ENCODE data around the gene PPP1R14D.

The PPP1R14D gene

DNA sequence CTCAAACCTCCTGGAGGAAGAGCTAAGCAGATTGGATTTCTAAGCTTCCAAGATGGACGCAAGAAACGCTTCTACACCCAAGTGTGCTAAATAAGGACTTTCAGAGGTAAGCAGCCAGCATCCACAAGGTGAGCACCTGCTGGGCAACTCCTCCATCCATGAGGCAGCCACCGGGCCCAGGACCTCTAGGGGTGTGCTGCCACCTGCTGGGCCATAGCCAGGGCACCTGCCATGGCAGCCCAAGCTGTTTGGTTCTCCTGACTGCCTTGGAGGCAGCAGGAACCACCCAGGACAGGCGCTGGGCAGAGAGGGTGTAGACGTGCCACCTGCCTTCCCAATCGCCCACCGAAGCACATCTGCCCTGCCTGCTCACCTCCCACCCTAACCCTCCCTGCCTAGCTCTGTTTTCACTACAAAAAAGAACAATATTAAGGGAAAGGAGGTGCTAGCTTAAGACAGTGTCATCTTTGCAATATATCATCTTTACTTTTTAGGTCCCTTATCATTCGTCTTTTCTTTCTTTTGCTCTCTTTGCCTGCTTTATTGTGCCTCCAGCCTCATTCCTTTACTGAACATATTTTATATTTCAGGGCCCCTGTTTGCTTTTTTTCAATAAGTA lies 45.8 kb downstream of the PPP1R14D start:
- DNase-seq (ENCODE audit: low spot score), result peak; percentile 65

DNA sequence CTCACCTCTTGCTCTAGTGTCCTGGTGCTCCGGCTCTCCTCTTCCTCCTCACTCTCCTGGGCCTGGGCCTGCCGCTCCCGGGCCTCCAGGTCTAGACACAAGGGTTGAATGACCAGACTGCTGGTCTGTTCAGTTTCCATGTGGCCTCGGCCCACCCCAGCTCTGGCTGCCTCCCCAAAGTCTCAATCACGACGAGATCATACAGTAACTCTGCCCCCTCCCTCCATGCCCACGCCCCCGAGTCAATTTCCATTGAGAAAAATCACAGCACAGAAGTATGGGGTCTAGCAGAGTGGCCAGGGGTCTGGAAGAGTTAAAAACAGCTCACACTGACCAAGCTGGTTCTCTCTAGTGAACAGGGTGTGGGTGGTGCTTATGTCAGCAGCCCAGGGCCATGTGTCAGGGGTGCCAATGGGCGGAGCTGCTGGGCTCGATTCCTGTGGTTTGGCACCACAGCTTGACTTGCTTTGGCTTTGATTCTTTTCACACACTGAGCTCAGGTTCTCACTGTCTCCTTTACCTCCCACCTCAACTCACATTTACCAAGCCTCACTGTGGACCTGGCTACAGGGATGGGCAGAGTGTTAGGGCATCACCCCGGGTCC lies 51.9 kb downstream of the PPP1R14D start:
- DNase-seq (ENCODE audit: low spot score), result no peak

DNA sequence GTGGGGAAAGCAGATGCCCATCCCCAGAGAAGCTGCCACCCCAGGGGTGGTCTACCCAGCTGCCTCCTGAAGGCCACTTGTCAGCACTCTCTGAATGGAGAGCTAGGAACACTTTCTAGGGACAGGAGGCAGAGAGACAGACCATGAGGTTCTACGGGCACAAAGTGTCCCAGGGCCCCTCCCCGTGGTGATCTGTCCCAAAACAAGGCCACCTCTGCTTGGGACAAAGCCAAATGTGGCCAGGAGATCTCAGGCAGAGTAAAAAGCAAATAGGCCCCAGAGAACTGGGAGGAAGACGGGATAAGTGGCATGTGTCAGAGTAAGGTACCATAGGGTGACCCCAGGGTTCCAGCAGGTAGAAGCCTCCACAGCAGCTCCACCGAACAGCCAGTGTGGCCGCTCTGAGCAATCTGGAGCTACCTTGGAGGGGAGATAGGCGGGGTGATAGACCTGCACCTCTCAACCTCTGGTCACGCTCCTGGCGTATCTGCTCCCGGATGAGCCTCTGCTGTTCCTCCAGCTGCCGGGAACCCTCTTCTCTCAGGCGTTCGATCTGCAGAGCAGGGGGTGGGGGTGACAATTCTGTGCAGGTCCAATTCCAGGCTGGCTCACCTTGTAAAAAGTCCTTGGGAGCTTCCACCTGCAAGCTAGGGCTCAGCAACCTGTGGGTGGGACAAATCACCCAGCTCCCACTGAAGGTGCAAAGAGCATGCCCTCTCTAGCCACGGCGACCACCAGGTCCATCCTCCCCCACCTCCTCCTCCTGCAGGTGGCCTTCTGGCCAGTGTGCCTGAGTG lies 52.6 kb downstream of the PPP1R14D start:
- DNase-seq (ENCODE audit: low spot score), result no peak

DNA sequence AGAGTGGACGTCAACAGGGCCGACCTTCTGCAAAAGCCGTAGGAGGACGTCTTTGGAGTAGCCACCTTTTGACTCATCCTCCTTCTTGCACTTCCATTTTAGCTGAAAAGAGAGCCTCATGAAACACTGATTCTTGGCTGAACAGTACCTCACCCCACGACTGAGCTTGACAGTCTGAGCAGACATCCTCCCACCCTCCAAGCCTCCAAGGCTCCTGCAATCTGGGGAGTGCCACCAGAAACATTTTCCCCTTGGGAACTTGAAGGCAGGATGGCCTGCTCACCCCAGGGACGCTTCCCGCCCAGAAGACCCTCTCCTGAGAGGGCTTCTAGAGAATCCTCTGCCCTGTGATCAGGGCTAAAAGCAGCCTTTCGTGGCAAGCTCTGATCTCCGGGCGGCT lies 53.5 kb downstream of the PPP1R14D start:
- no peak for DNase-seq (ENCODE audit: low spot score)

DNA sequence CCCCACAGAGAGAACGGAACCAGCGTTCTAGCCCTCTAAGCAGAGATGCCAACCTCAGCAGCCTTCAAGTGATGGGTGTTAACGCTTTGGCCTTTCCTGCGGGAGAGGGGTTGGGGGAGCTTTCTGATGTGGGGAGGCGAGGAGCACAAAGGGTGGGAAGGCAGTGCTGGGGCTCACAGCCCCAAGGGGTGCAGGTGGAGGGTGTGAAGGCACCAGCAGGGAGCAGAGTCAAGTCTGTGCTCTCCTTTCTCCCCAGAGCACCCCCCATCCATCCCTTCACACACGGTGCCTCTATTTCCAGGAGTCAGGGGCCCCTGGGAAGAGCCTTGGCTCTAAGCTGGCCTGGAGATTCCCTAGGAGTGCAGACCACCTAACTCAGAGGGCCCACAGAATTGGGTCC lies 54.6 kb downstream of the PPP1R14D start:
- no peak for DNase-seq (ENCODE audit: low spot score)

DNA sequence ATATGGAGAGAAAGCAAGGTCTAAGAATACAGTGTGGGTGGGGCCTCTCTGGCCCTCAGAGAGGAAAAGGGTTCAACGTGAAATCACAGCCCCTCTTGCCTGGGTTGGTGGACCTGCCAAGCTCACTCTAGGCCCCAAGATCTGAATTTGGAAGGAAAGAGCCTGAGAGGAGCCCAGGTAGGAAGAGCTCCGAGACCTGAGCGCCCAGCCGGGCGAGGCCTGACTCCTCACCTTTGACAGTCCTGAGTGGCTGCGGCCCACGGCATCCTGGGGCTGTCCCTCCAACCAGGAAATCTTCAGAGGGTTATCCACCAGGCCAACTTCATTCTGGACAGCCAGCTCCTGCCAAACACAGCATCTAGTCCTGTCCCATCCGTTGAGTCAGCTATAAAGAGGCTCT lies 55.0 kb downstream of the PPP1R14D start:
- DNase-seq (ENCODE audit: low spot score), result no peak

DNA sequence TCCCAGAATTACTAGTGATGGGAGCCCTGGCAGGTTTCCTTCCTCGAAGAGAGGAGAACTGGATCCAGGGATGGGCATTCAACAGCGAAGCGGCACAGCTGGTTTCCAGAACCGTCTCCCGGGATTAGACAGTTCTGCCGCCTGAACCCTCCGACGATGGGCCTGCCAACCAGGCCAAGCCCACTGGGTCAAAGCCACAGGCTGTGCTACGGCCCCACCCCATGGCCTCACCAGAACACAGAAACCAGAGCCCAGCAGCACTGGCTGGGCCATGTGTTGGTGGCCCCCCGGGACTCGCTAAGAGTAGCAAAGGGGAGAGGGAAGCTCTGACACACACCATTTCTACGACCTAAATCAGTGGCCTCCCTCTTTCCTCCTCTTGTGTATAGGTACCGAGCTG lies 56.5 kb downstream of the PPP1R14D start:
- no peak for DNase-seq (ENCODE audit: low spot score)

DNA sequence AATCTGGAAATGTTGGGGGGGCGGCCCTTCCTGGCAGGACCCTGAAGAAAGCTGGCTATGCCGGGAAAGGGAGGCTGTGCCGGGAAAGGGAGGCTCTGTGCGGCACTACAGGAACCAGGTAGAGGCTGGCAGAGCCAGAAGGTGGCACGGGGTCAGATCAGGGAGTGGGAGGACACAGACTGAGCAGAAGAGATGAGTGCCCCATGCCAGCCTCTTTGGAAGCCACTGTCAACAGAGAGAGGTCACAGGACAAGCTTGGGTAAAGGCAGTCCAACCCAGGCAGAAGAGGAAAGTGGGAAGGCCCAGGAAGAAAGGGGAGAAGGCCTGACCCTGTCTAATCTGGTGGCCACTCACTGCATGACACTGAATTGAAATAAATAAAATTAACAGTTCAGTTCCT lies 57.3 kb downstream of the PPP1R14D start:
- no peak for DNase-seq (ENCODE audit: low spot score)

DNA sequence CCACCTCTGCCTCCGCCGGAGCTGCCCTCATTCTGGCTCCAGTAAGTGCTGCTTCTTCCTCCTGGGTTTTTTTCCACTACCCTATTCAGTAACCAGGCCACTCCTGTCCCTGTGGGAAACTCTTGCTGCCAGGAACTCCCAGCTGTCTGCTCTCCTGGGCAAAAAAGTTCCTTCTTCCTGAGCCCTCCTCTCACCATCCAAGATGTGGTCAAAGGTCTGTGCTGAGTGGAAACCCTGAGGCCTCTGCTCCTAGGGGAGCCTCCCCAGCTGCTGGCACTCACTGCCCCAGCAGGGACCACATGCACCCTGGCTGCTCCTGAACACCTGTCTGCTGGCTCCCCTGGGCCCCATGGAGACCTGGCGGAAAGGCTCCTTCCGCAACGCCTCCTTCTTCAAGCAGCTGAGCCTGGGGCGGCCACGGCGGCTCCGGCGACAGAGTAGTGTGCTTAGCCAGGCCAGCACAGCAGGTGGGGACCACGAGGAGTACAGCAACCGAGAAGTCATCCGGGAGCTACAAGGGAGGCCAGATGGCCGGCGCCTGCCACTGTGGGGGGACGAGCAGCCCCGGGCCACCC lies 58.3 kb downstream of the PPP1R14D start:
- DNase-seq (ENCODE audit: low spot score), result no peak

DNA sequence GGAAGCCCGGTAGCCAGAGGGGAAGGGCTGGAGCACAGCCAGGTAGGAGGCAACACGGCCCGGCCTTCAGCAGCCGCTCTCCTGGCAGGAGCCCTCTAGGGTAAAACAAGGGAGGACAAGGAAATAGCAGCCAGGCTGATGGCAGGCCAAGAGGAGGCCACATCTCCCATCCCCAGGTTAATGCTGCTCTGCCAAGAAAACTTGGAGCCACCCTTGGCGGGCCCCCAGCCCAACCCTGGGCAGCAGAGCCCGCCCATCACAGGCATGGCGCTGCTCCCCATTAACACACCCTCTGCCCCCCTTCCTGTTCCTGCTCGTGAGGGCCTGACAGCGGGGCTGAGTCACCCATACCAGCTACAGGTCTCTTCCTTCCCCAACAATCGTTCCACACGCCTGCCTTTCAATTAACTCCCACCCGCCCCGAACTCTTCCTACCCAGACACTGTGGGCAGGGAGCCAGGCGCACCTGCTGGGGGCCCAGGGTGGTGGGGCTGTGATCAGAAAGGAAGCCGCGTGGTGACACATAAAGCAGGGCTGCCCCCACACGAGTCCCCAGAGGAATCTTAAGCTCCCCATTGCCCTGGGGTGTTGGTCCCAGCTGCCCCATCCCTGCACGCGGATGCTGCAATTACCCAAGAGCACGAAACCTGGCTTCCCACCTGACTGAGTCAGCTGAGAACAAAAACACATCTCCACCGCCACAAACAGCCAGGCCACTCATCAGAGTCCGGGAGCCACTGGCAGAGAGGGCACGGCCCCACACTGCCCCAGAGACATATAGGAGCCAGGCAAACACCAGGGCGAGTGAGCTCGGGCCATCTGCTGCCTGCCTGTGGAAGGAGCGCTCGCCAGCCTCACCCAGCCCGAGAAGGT lies 59.0 kb downstream of the PPP1R14D start, which contains the start of gene C15orf62:
Gene C15orf62, plus strand, starts transcription at position 707 of the 873 bp plus-strand sequence. CDS start 516 bp downstream, outside the sequence.
- no peak for DNase-seq (ENCODE audit: low spot score)

DNA sequence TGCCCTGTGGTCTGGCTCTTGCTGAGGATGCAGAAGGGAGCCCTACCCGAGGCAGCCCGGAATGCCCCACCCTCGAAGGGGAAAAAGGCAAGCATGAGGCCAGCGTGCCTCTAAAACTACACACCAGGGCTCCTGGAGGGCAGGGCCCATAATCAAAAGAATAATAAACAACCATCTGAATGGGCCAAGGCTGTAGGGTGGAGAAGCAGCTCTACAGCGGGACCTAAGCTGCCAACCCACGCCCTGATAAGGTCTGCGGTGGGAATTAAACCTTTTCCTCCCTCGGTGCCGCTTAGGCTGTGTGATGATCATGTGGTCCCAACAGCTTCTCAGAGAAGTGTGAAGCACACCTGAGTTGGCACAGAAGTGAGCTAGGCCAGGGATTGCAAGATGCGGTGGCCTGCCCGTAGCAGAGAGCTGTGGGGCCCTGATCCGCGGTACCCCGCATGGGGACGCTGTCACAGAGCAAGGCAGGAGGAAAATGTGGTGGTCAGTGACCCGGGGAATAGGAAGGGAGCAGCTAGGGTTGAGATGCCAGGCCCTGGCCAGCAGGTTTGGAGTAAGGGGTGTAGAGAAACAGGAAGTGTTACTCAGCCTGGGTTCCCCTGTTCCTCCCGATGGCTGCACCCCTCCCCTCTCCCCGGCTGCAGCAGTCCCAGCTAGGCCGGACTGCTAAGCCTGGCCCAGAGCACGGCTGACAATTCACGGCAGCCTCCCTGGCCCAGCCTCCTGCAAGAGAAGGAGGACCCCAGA lies 59.8 kb downstream of the PPP1R14D start:
- no peak for DNase-seq (ENCODE audit: low spot score)

DNA sequence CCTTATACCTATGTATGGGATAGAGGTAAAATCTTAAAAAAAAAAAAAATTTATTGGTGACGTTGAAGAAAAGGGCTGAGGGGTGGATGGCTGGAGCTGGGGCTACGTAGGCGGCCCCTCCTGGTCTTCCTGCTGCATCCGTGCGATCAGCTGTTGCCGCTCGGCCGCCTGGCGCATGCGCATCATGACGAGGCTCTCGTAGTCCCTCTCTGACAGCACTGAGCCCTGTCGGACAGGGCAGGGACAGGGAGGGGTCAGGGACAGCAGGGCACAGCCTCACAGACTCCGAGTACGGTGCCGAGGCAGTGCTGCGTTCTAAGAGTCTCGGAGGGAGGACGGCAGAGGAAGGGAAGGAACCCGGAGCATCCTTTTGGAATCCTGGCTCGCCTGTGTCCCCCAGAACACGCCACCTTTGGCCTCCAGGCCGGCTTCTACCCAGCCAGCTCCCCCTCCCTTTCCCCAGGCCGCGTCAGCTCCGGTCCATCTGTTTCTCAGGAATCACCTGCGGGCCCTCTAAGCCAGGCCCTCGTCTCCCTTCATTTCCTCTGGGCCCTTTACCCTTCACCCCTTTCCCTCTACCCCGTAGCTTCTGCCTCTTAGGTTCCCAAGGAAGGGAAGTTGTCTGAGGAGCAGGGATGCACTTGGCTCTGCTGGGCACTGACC lies 60.5 kb downstream of the PPP1R14D start:
- DNase-seq (ENCODE audit: low spot score), result no peak

DNA sequence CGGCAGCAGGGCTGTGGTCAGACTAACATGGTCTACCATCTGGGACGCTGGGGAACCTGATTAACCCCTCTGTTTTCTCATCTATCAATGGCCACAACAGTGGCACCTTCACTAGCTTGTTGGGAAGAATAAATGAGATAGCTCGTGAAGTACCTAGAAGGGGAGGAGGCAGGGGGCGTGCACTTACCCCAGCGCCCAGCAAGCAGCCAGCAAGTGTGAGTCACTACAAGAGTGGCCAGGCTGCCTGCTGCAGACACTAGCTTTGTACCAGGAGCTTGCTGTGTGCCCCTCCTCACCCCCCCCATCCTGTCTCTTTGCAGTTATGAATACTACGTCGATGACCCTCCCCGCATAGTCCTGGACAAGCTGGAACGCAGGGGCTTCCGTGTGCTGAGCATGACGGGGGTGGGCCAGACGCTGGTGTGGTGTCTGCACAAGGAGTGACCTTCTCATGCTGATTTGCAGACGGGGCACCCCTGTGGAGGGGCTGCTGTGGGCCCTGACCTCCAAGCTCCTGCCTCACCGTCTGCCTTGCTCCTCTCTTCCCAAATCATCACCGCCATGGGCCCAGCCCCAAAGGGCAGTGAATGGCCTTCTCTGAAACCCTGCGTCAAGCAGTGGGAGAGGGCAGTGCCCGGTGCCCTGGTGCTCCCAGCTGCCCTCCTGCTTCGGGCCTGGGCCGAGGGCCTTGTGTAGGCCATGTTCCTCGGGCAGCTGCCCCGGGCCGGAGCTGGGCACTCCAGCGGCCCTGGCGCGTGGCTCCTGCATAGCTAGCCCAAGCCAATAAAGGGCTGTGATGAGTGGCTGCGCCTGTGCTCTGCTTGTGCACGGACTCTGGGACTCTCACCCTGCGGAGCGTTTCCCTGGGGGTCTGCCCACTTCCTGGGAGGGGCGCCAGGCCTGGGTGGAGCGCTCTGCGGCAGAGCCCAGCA lies 61.3 kb downstream of the PPP1R14D start:
- DNase-seq (ENCODE audit: low spot score), result no peak

DNA sequence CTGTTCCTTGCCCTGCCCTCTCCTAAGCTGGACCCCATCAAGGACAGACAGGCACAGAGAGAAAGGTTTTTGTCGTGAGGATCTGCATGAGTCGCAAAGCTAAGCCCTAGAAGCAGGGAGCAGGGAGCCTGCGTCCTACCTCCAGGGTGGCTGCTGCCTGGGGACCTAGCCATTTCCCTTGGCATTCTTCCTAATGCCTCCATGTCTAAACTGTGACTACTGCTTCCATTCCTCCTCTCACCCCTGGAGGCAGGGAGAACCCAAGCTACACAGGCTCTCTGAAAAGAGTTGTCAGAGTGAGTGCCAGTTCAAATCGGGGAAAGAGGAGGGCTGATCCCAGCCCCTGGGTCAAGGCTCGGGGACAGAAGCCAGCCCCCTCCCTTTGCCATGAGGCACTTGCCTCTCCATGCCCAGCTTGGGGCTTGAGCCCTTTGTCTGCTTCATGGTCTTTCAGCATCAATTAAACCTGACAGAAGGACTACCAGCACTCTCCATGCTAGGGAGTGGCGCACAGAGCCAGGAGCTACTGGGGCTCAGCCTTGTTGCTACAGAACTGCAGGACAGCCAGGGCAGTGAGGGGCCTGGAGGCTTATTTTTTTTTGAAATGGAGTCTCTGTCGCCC lies 62.2 kb downstream of the PPP1R14D start:
- no peak for DNase-seq (ENCODE audit: low spot score)
